H1 (cell line): ENCODE data around the gene RWDD4. TPM values are rescaled to one million over a fixed set of nuclear protein-coding genes. Genes with fewer than 3 reads are reported as not detected.

Source experiments
- ATF3 ChIP-seq: IDR thresholded peaks from 2 replicates; pipeline ENCODE4 v1.6.1; 2011; ENCODE audit warnings: low read depth, mild to moderate bottlenecking, low read length; ENCODE audit not compliant: insufficient read depth
- CBX8 ChIP-seq: fragments of 300-800, 300-1000 bp; sonication (generic); IDR thresholded peaks from 2 replicates; pipeline ENCODE4 v1.7.1; 2016; ENCODE audit warnings: low read depth, low read length, borderline replicate concordance
- CHD7 ChIP-seq: fragments of 300-600 bp; sonication (generic); IDR thresholded peaks from 2 replicates; pipeline ENCODE4 v1.7.1; 2012; ENCODE audit warnings: low read length, moderate library complexity, mild to moderate bottlenecking, inconsistent platforms; ENCODE audit not compliant: insufficient replicate concordance
- E2F6 ChIP-seq: IDR thresholded peaks from 2 replicates; pipeline ENCODE4 v1.6.1; 2012; ENCODE audit warnings: inconsistent platforms
- MAFK ChIP-seq: IDR thresholded peaks from 2 replicates; pipeline ENCODE4 v1.6.1; 2012; ENCODE audit warnings: low read depth, mild to moderate bottlenecking, improper control_type of control experiment, low read length
- RFX5 ChIP-seq: IDR thresholded peaks from 2 replicates; pipeline ENCODE4 v1.6.1; 2011; ENCODE audit warnings: low read depth, low read length, improper control_type of control experiment, borderline replicate concordance
- RNF2 ChIP-seq: fragments of 200-900, 300-1000 bp; sonication (generic); IDR thresholded peaks from 2 replicates; pipeline ENCODE4 v1.7.1; 2016; ENCODE audit warnings: borderline replicate concordance, low read depth, mild to moderate bottlenecking, antibody characterized with exemption, low read length; ENCODE audit not compliant: poor library complexity, severe bottlenecking; ENCODE audit errors: missing control alignments
- TAF7 ChIP-seq: optimal IDR thresholded peaks from 2 replicates; pipeline ENCODE3; 2011; ENCODE audit warnings: low read depth, mild to moderate bottlenecking, inconsistent platforms, low read length, moderate library complexity, borderline replicate concordance
- polyA plus RNA-seq, 7 experiments: library from polyadenylated mRNA; depleted of rRNA in 3 of 7; stranded (reverse) in 5 of 7; unstranded in 2 of 7; fragments of >200 nt in 5 of 7; fragments of 200-250 nt in 2 of 7; gene quantifications; 1 replicate in 5 of 7; 2 replicates in 1 of 7; 4 replicates in 1 of 7; pipeline versions ENCODE4 v1.2.1 to v1.2.3, GENCODE V29; 2011 to 2013; ENCODE audit warnings: missing spikeins in 2 of 7, mixed read lengths in 2 of 7
- total RNA-seq: library from RNA; stranded (reverse); fragmentation: NEBNext Ultra II Directional; extraction: Animal tissue kit (Norgen Biotek cat#: 25700); gene quantifications from 2 replicates; pipeline ENCODE4 v1.2.1, GENCODE V29; 2021

RWDD4 gene
- total and polyA plus RNA-seq, 2 of the 8 experiments (the other 6 are each of a cell fraction or from before 2014, with no cell fraction given): 5.4 to 18.9 TPM

DNA sequence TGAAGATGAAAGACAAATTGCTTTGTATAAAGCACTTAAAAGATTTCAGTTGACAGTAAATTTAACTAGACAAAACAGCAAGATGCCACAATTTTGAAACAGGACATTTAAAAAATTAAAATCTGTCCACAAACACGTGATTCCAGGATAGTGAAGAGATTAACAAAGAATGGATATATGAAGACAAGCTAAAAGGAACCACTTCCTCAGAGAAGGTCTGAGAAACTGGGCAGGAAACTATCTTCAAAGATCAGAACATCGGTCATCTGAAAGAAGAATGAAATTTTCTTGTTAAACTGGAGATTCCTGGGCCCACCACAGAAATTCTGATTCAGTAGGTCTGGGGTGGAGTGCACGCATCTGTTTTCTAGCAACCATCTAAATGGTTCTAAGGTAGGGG is 1.4 kb downstream of the RWDD4 start (continued):
- TF ChIP-seq CHD7 (no peak), CBX8 (no peak), ATF3 (no peak), MAFK (no peak), RFX5 (no peak), RNF2 (no peak), TAF7 (no peak), E2F6 (no peak)
- TF ChIP-seq, all 59 proteins: peak for 0
